H9 (cell line): ENCODE data around the gene R3HCC1L. TPM values are rescaled to one million over a fixed set of nuclear protein-coding genes. Genes with fewer than 3 reads are reported as not detected.
A peak's percentile ranks its signal among the peaks of the same experiment; 100 is the strongest.

ENCODE experiments used
- DNase-seq: peaks from one replicate; pipeline ENCODE4 v3.0.0-alpha.2; 2017
- H2AFZ ChIP-seq: one replicate; pipeline ENCODE4 v1.6.1; 2013; ENCODE audit warnings: mild to moderate bottlenecking, low read length, control low read depth, moderate library complexity
- H2AK5ac ChIP-seq: 2 replicates; pipeline ENCODE4 v1.6.1; 2013; ENCODE audit warnings: low read length, control low read depth, mixed read lengths; ENCODE audit not compliant: insufficient read length
- H2BK120ac ChIP-seq: one replicate; pipeline ENCODE4 v1.6.1; 2013; ENCODE audit warnings: low read depth, mild to moderate bottlenecking, low read length, control low read depth, inconsistent platforms; ENCODE audit not compliant: poor library complexity, severe bottlenecking
- H2BK12ac ChIP-seq: 2 replicates; pipeline ENCODE4 v1.6.1; 2013; ENCODE audit warnings: low read length, control low read depth, mixed read lengths, low read depth; ENCODE audit not compliant: insufficient read length
- H2BK15ac ChIP-seq: 2 replicates; pipeline ENCODE4 v1.6.1; 2013; ENCODE audit warnings: low read depth, low read length, control low read depth
- H2BK20ac ChIP-seq: one replicate; pipeline ENCODE4 v1.6.1; 2013; ENCODE audit warnings: low read depth, mild to moderate bottlenecking, low read length, control low read depth, inconsistent platforms; ENCODE audit not compliant: poor library complexity, severe bottlenecking
- H2BK5ac ChIP-seq: 2 replicates; pipeline ENCODE4 v1.6.1; 2013; ENCODE audit warnings: low read length, control low read depth, mixed read lengths; ENCODE audit not compliant: insufficient read length
- H3K14ac ChIP-seq: 2 replicates; pipeline ENCODE4 v1.6.1; 2013; ENCODE audit warnings: low read length, control low read depth; ENCODE audit not compliant: insufficient read depth
- H3K18ac ChIP-seq: 2 replicates; pipeline ENCODE4 v1.6.1; 2013; ENCODE audit warnings: low read depth, mild to moderate bottlenecking, mixed read lengths, low read length, control low read depth; ENCODE audit not compliant: insufficient read length
- H3K23ac ChIP-seq: 2 replicates; pipeline ENCODE4 v1.6.1; 2013; ENCODE audit warnings: low read length, control low read depth, mixed read lengths, low read depth; ENCODE audit not compliant: insufficient read length
- H3K23me2 ChIP-seq: 2 replicates; pipeline ENCODE4 v1.6.1; 2013; ENCODE audit warnings: low read depth, mild to moderate bottlenecking, mixed read lengths, low read length, control low read depth; ENCODE audit not compliant: insufficient read length, poor library complexity, severe bottlenecking
- H3K27ac ChIP-seq: 2 replicates; pipeline ENCODE4 v1.5.1; 2013; ENCODE audit warnings: low read length, control low read depth, mixed read lengths, low read depth; ENCODE audit not compliant: insufficient read length
- H3K27me3 ChIP-seq: 2 replicates; pipeline ENCODE4 v1.6.1; 2013; ENCODE audit warnings: low read length, control low read depth, inconsistent platforms; ENCODE audit not compliant: insufficient read depth
- H3K4ac ChIP-seq: 2 replicates; pipeline ENCODE4 v1.6.1; 2013; ENCODE audit warnings: low read depth, mild to moderate bottlenecking, control low read depth, inconsistent platforms, low read length, moderate library complexity
- H3K4me1 ChIP-seq: 2 replicates; pipeline ENCODE4 v1.6.1; 2013; ENCODE audit warnings: low read length, control low read depth, inconsistent platforms; ENCODE audit not compliant: insufficient read depth
- H3K4me2 ChIP-seq: 2 replicates; pipeline ENCODE4 v1.6.1; 2013; ENCODE audit warnings: low read length, control low read depth, mixed read lengths; ENCODE audit not compliant: insufficient read length, insufficient read depth
- H3K56ac ChIP-seq: 2 replicates; pipeline ENCODE4 v1.6.1; 2013; ENCODE audit warnings: low read depth, mild to moderate bottlenecking, mixed read lengths, low read length, control low read depth; ENCODE audit not compliant: insufficient read length
- H3K79me1 ChIP-seq: 2 replicates; pipeline ENCODE4 v1.6.1; 2013; ENCODE audit warnings: low read depth, mild to moderate bottlenecking, moderate library complexity, low read length, control low read depth, inconsistent platforms; ENCODE audit not compliant: insufficient read depth, poor library complexity, severe bottlenecking
- H3K79me2 ChIP-seq: 2 replicates; pipeline ENCODE4 v1.6.1; 2013; ENCODE audit warnings: low read length, control low read depth, inconsistent platforms; ENCODE audit not compliant: insufficient read depth
- H3K9ac ChIP-seq: 2 replicates; pipeline ENCODE4 v1.6.1; 2013; ENCODE audit warnings: low read length, control low read depth, mixed read lengths; ENCODE audit not compliant: insufficient read length; ENCODE audit errors: extremely low read depth
- H3K9me3 ChIP-seq: one replicate; pipeline ENCODE4 v1.6.1; 2013; ENCODE audit warnings: low read depth, low read length, inconsistent platforms; ENCODE audit not compliant: control insufficient read depth
- H3T11ph ChIP-seq: one replicate; pipeline ENCODE4 v1.6.1; 2013; ENCODE audit warnings: mild to moderate bottlenecking, low read length, control low read depth, inconsistent platforms
- H4K20me1 ChIP-seq: one replicate; pipeline ENCODE4 v1.6.1; 2013; ENCODE audit not compliant: control insufficient read depth, insufficient read length, insufficient read depth
- H4K5ac ChIP-seq: 2 replicates; pipeline ENCODE4 v1.6.1; 2013; ENCODE audit warnings: low read depth, mild to moderate bottlenecking, mixed read lengths, low read length, control low read depth; ENCODE audit not compliant: insufficient read length
- H4K8ac ChIP-seq: replicated peaks from 2 replicates; pipeline ENCODE4 v1.6.1; 2013; ENCODE audit warnings: low read length, control low read depth, mixed read lengths, low read depth; ENCODE audit not compliant: insufficient read length
- H4K91ac ChIP-seq: 2 replicates; pipeline ENCODE4 v1.6.1; 2013; ENCODE audit warnings: low read depth, mild to moderate bottlenecking, moderate library complexity, mixed read lengths, low read length, control low read depth; ENCODE audit not compliant: insufficient read length
- H3K27ac Mint-ChIP-seq, 3 experiments: 2 replicates in 2 of 3; 3 replicates in 1 of 3; pipeline ENCODE4 v1.8.0; 2020 to 2021; ENCODE audit warnings: mixed read lengths in 3 of 3, mild to moderate bottlenecking in 1 of 3, moderate library complexity in 1 of 3
- H3K27me3 Mint-ChIP-seq: 2 replicates; pipeline ENCODE4 v1.8.0; 2021; ENCODE audit warnings: low read depth, mild to moderate bottlenecking, moderate library complexity, mixed read lengths
- H3K36me3 Mint-ChIP-seq, 3 experiments: 2 replicates in 2 of 3; 3 replicates in 1 of 3; pipeline ENCODE4 v1.8.0; 2020 to 2021; ENCODE audit warnings: low read depth in 3 of 3, mixed read lengths in 3 of 3; ENCODE audit not compliant: insufficient read depth in 1 of 3
- H3K4me1 Mint-ChIP-seq, 2 experiments: 2 replicates each; pipeline ENCODE4 v1.8.0; 2020; ENCODE audit warnings: mixed read lengths in 2 of 2
- H3K4me3 Mint-ChIP-seq, 2 experiments: 2 replicates in 1 of 2; 3 replicates in 1 of 2; pipeline ENCODE4 v1.8.0; 2020 to 2021; ENCODE audit warnings: mild to moderate bottlenecking in 2 of 2, mixed read lengths in 2 of 2, moderate library complexity in 1 of 2
- H3K9me3 Mint-ChIP-seq, 2 experiments: 2 replicates in 1 of 2; 3 replicates in 1 of 2; pipeline ENCODE4 v1.8.0; 2020; ENCODE audit warnings: mild to moderate bottlenecking in 2 of 2, mixed read lengths in 2 of 2, moderate library complexity in 1 of 2
- CTCF ChIP-seq: fragments of 200-600 bp; sonication (generic); conservative IDR thresholded peaks from 3 replicates; pipeline ENCODE4 v1.8.0; 2021; ENCODE audit warnings: antibody characterized with exemption, mild to moderate bottlenecking
- WGBS: extraction: QIAGEN DNeasy Blood & Tissue Kit; methylation state at CpG from one replicate; pipeline ENCODE4 v1.1.7; 2013; ENCODE audit warnings: missing lambda C conversion rate, low lambda C conversion rate, mixed read lengths; ENCODE audit not compliant: insufficient read length; ENCODE audit errors: extremely low coverage; 5-methylcytosine and 5-hydroxymethylcytosine counted together
- total RNA-seq: library from RNA; stranded (reverse); gene quantifications from 2 replicates; pipeline ENCODE4 v1.2.1, GENCODE V29; 2021

Gene R3HCC1L
- total RNA-seq, 1 experiment from 2014 or later, result 18.5 TPM

- Mint-ChIP-seq H3K4me1 (peaks cover 10 to 16% of the 10 kb centered on the region in 2 experiments), H3K27ac (peak overlapping the region in 2 of 3 experiments; percentile 15 to 74; a peak in 2 of 7 replicates), H3K27me3 (no peaks in the 10 kb centered on the region), H3K36me3 (peaks cover 3 to 24% (median 10%) of the 10 kb centered on the region in 3 experiments; a peak in 6 of 7 replicates), H3K9me3 (no peaks in the 10 kb centered on the region), H3K4me3 (no peak overlapping the region)
- Histone ChIP-seq H2BK12ac (no peak overlapping the region), H4K91ac (no peak overlapping the region), H3K27ac (no peak overlapping the region), H3K9ac (no peak overlapping the region), H3T11ph (no peak overlapping the region), H3K23me2 (no peaks in the 10 kb centered on the region), H3K4ac (no peak overlapping the region), H3K4me1 (no peaks in the 10 kb centered on the region), H4K20me1 (no peaks in the 10 kb centered on the region), H2BK5ac (no peak overlapping the region), H3K27me3 (no peaks in the 10 kb centered on the region), H3K14ac (no peak overlapping the region), H2BK15ac (no peak overlapping the region), H3K18ac (no peak overlapping the region), H2AFZ (no peak overlapping the region), H3K79me1 (no peaks in the 10 kb centered on the region), H3K23ac (no peak overlapping the region), H2BK120ac (no peak overlapping the region), H2BK20ac (no peak overlapping the region), H4K8ac (no peak overlapping the region), H2AK5ac (no peak overlapping the region), H4K5ac (no peak overlapping the region), H3K56ac (no peak overlapping the region), H3K79me2 (no peaks in the 10 kb centered on the region), H3K4me2 (no peak overlapping the region), H3K9me3 (no peaks in the 10 kb centered on the region)
- no peak for TF ChIP-seq CTCF
- WGBS, result no CpG with 5 or more reads among the region's 3 CpGs
- no peak for DNase-seq
These were observed 114.7 kb downstream of the R3HCC1L start for GRCh38 chr10:98249134-98249533.
